ENCODE measurements around the gene HNRNPC.

DNA sequence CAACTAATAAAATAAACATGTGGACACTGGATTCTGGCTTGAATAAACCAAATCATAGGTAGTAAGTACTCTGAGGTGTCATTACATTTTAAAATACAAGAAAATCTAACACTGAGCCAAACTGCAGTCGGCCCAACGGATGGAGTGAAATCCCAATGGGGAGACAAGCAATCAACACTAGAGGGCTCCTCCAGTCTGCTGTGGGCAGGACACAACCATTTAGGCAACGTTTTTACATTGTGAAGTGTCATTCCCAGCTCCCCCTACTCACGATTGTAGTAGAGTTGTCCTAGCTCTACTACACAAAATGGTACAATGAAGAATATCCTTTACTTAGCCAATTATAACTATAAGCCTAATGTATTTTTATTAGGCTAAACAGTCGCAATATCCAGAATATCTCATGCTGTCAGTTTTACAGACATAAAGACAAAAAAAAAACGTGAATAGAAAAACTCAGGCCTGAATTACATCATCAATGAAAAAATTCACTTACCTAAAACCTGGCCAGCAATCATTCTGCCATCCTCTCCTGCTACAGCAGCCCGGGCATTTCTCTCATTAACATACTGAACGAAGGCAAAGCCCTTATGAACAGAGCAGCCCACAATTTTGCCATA lies 35.7 kb downstream of the HNRNPC start:
- TF ChIP-seq, protein P1, sequence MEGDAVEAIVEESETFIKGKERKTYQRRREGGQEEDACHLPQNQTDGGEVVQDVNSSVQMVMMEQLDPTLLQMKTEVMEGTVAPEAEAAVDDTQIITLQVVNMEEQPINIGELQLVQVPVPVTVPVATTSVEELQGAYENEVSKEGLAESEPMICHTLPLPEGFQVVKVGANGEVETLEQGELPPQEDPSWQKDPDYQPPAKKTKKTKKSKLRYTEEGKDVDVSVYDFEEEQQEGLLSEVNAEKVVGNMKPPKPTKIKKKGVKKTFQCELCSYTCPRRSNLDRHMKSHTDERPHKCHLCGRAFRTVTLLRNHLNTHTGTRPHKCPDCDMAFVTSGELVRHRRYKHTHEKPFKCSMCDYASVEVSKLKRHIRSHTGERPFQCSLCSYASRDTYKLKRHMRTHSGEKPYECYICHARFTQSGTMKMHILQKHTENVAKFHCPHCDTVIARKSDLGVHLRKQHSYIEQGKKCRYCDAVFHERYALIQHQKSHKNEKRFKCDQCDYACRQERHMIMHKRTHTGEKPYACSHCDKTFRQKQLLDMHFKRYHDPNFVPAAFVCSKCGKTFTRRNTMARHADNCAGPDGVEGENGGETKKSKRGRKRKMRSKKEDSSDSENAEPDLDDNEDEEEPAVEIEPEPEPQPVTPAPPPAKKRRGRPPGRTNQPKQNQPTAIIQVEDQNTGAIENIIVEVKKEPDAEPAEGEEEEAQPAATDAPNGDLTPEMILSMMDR (conservative IDR thresholded peaks at IDR 0.05) = peak; percentile 30
- no peak for TF ChIP-seq ZFX (IDR thresholded peaks at IDR 0.05)
